Keratinocyte (primary cell): Measurements from ENCODE around the gene TUSC1. TPM values are rescaled to one million over a fixed set of nuclear protein-coding genes. Genes with fewer than 3 reads are reported as not detected.

ENCODE experiments used
- DNase-seq: peaks from one replicate; pipeline ENCODE4 v3.0.0-alpha.2; 2011; ENCODE audit warnings: low read depth, missing footprints, low spot score
- FAIRE-seq: peaks from 2 replicates; lab custom pipeline; 2011; peaks lifted over from hg19 to GRCh38; lab: Jason Lieb, UNC
- H2AFZ ChIP-seq: 2 replicates; pipeline ENCODE4 v1.6.0; 2012; ENCODE audit warnings: low read length, control low read depth, inconsistent platforms; ENCODE audit not compliant: control insufficient read depth
- H3K27ac ChIP-seq: 2 replicates; pipeline ENCODE4 v1.5.1; 2011; ENCODE audit warnings: low read length; ENCODE audit not compliant: control insufficient read depth, insufficient read depth
- H3K27me3 ChIP-seq: 3 replicates; pipeline ENCODE4 v1.6.0; 2011; ENCODE audit warnings: low read length; ENCODE audit not compliant: control insufficient read depth, insufficient read depth; ENCODE audit errors: extremely low read depth
- H3K36me3 ChIP-seq, 2 experiments: 2 replicates in 1 of 2; 3 replicates in 1 of 2; pipeline ENCODE4 v1.5.1; 2011; ENCODE audit warnings: low read length in 2 of 2, mild to moderate bottlenecking in 1 of 2; ENCODE audit not compliant: control insufficient read depth in 2 of 2, insufficient read depth in 2 of 2; ENCODE audit errors: extremely low read depth in 1 of 2
- H3K4me1 ChIP-seq: 3 replicates; pipeline ENCODE4 v1.5.1; 2011; ENCODE audit warnings: low read length; ENCODE audit not compliant: control insufficient read depth, insufficient read depth; ENCODE audit errors: extremely low read depth
- H3K4me2 ChIP-seq: 3 replicates; pipeline ENCODE4 v1.6.0; 2011; ENCODE audit warnings: low read depth, low read length; ENCODE audit not compliant: control insufficient read depth, insufficient read depth; ENCODE audit errors: extremely low read depth
- H3K4me3 ChIP-seq, 3 experiments: fragments of 200-600 bp in 1 of 3; sonication (generic) in 1 of 3; 2 replicates in 2 of 3; 3 replicates in 1 of 3; pipeline ENCODE4 v1.5.1; 2011 to 2016; ENCODE audit warnings: low read length in 3 of 3, mild to moderate bottlenecking in 3 of 3, control low read depth in 2 of 3, inconsistent platforms in 1 of 3, low read depth in 1 of 3, mixed read lengths in 1 of 3, mixed run types in 1 of 3, moderate library complexity in 1 of 3; ENCODE audit not compliant: control insufficient read depth in 2 of 3, insufficient read depth in 2 of 3; ENCODE audit errors: extremely low read depth in 1 of 3
- H3K79me2 ChIP-seq: 2 replicates; pipeline ENCODE4 v1.6.0; 2012; ENCODE audit warnings: low read length; ENCODE audit not compliant: control insufficient read depth, insufficient read depth
- H3K9ac ChIP-seq: 3 replicates; pipeline ENCODE4 v1.6.0; 2011; ENCODE audit warnings: low read length; ENCODE audit not compliant: control insufficient read depth, insufficient read depth; ENCODE audit errors: extremely low read depth
- H3K9me1 ChIP-seq: 3 replicates; pipeline ENCODE4 v1.6.0; 2011; ENCODE audit warnings: low read length; ENCODE audit not compliant: control insufficient read depth, insufficient read depth; ENCODE audit errors: extremely low read depth
- H3K9me3 ChIP-seq: 2 replicates; pipeline ENCODE4 v1.5.1; 2012; ENCODE audit warnings: low read depth, low read length; ENCODE audit not compliant: control insufficient read depth
- H4K20me1 ChIP-seq: 3 replicates; pipeline ENCODE4 v1.6.0; 2011; ENCODE audit warnings: low read length; ENCODE audit not compliant: control insufficient read depth, insufficient read depth; ENCODE audit errors: extremely low read depth
- CTCF ChIP-seq, 3 experiments: IDR thresholded peaks in 1 of 3; conservative IDR thresholded peaks in 1 of 3; optimal IDR thresholded peaks in 1 of 3; 2 replicates in 2 of 3; 3 replicates in 1 of 3; pipeline versions ENCODE3 to v1.5.1; 2011; ENCODE audit warnings: low read length in 3 of 3, mild to moderate bottlenecking in 3 of 3, moderate library complexity in 2 of 3, control low read depth in 1 of 3, inconsistent platforms in 1 of 3; ENCODE audit not compliant: insufficient read depth in 2 of 3; ENCODE audit errors: extremely low read depth in 1 of 3
- EZH2 ChIP-seq: IDR thresholded peaks from one replicate; pipeline ENCODE4 v1.6.1; 2012; ENCODE audit warnings: inconsistent platforms, mild to moderate bottlenecking, low read length, moderate library complexity
- dilution Hi-C: fragments of 300-500 bp; cut with MboI; formaldehyde crosslinking; loops from one replicate; pipeline ENCODE4 v1.7.0; 2020; ENCODE audit warnings: low sequenced_read_pairs; ENCODE audit not compliant: extremely low pct_ligation_motif_present
- polyA plus RNA-seq, 5 experiments: library from polyadenylated mRNA; depleted of rRNA in 3 of 5; stranded (reverse) in 3 of 5; stranded (forward) in 1 of 5; unstranded in 1 of 5; fragments of >200 nt; gene quantifications; 1 replicate in 1 of 5; 2 replicates in 3 of 5; 3 replicates in 1 of 5; pipeline versions ENCODE4 v1.2.1 to v1.2.3, GENCODE V29; 2011 to 2012; ENCODE audit warnings: missing spikeins in 2 of 5, low read depth in 1 of 5, low replicate concordance in 1 of 5

TUSC1 gene
- polyA plus RNA-seq, 1 donor (not counting 4 experiments of a cell fraction or from before 2014, with no cell fraction given): 6.6 TPM

GRCh38 chr9:25684321-25684720 lies 6.1 kb upstream of the TUSC1 start:
- Histone ChIP-seq H3K9me3 (no peaks in the 10 kb centered on the region), H3K27ac (no peak overlapping the region), H3K27me3 (no peaks in the 10 kb centered on the region), H3K4me2 (no peak overlapping the region), H3K4me1 (no peaks in the 10 kb centered on the region), H4K20me1 (no peaks in the 10 kb centered on the region), H3K4me3 (no peak overlapping the region), H2AFZ (no peak overlapping the region), H3K9ac (no peak overlapping the region), H3K9me1 (no peaks in the 10 kb centered on the region), H3K79me2 (no peaks in the 10 kb centered on the region), H3K36me3 (no peaks in the 10 kb centered on the region)
- dilution Hi-C loops: no loop called here
- DNase-seq (no peak), FAIRE-seq (no peak)
- TF ChIP-seq EZH2: no peak
- no peak for TF ChIP-seq CTCF (optimal IDR thresholded peaks at IDR 0.05 in 1 of 3, IDR thresholded peaks at IDR 0.05 in 1 of 3, conservative IDR thresholded peaks at IDR 0.05 in 1 of 3; ENCODE audit: extremely low read depth in 1 of 3, insufficient read depth in 2 of 3, low read length in 3 of 3)

- no peak overlapping the region for H3K4me2 ChIP-seq
- no peak overlapping the region for H2AFZ ChIP-seq
- H3K9me3 ChIP-seq: no peaks in the 10 kb centered on the region
- no peak for FAIRE-seq
- dilution Hi-C loops: no loop called here
- H3K4me1 ChIP-seq: peaks cover 9% of the 10 kb centered on the region
- TF ChIP-seq CTCF (optimal IDR thresholded peaks at IDR 0.05 in 1 of 3, IDR thresholded peaks at IDR 0.05 in 1 of 3, conservative IDR thresholded peaks at IDR 0.05 in 1 of 3; ENCODE audit: extremely low read depth in 1 of 3, insufficient read depth in 2 of 3, low read length in 3 of 3) (no peak), EZH2 (no peak)
- H3K27ac ChIP-seq: peak overlapping the region; percentile 45
- no peaks in the 10 kb centered on the region for H4K20me1 ChIP-seq
- no peaks in the 10 kb centered on the region for H3K27me3 ChIP-seq
- no peaks in the 10 kb centered on the region for H3K79me2 ChIP-seq
- H3K9ac ChIP-seq: no peak overlapping the region
- DNase-seq: no peak
- H3K9me1 ChIP-seq: no peaks in the 10 kb centered on the region
- H3K4me3 ChIP-seq: no peak overlapping the region
- no peaks in the 10 kb centered on the region for H3K36me3 ChIP-seq
Observed at GRCh38 chr9:25681266-25681665, 3.0 kb upstream of the TUSC1 start.
